Right lobe of liver (tissue), 4 donors: ENCODE results near the gene DIAPH3.

Experiments used
- POLR2A ChIP-seq: fragments of 450-650 bp; IDR thresholded peaks from one replicate; pipeline ENCODE4 v1.6.1; 2017; ENCODE audit warnings: antibody characterized with exemption, mild to moderate bottlenecking
- TF ChIP-seq, protein P1 (sequence below), 4 donors: fragments of 200-600 bp in 3 of 4; fragments of 450-650 bp in 1 of 4; IDR thresholded peaks; one replicate each; pipeline versions ENCODE4 v1.5.1 to v1.8.0; 2016 to 2022; ENCODE audit warnings: antibody characterized with exemption in 4 of 4, mild to moderate bottlenecking in 2 of 4
- donor health status: DM: no; HTN: no; CAD: no.
- donor health status: DM: no; HTN: no; CAD: no.
- donor health status: DM: no; HTN: yes; CAD: no.

GRCh38 chr13:59755632-59756290, 408.0 kb downstream of the DIAPH3 start:
- TF ChIP-seq, protein P1, sequence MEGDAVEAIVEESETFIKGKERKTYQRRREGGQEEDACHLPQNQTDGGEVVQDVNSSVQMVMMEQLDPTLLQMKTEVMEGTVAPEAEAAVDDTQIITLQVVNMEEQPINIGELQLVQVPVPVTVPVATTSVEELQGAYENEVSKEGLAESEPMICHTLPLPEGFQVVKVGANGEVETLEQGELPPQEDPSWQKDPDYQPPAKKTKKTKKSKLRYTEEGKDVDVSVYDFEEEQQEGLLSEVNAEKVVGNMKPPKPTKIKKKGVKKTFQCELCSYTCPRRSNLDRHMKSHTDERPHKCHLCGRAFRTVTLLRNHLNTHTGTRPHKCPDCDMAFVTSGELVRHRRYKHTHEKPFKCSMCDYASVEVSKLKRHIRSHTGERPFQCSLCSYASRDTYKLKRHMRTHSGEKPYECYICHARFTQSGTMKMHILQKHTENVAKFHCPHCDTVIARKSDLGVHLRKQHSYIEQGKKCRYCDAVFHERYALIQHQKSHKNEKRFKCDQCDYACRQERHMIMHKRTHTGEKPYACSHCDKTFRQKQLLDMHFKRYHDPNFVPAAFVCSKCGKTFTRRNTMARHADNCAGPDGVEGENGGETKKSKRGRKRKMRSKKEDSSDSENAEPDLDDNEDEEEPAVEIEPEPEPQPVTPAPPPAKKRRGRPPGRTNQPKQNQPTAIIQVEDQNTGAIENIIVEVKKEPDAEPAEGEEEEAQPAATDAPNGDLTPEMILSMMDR (IDR thresholded peaks at IDR 0.05), result no peak
- TF ChIP-seq POLR2A, result no peak
